ENCODE measurements around the gene TLX1.

TLX1 gene

GRCh38 chr10:101112799-101113594 is 18.1 kb upstream of the TLX1 start:
- DNase-seq (ENCODE audit: low spot score): no peak

GRCh38 chr10:101113890-101114403 is 17.2 kb upstream of the TLX1 start:
- DNase-seq (ENCODE audit: low spot score): no peak

- DNase-seq (ENCODE audit: low spot score): no peak
These were observed 16.5 kb upstream of the TLX1 start for GRCh38 chr10:101114646-101115045.

GRCh38 chr10:101116754-101117153 is 14.3 kb upstream of the TLX1 start:
- no peak for DNase-seq (ENCODE audit: low spot score)

GRCh38 chr10:101118031-101118430 is 13.1 kb upstream of the TLX1 start:
- DNase-seq (ENCODE audit: low spot score): no peak

GRCh38 chr10:101120520-101120883 is 10.6 kb upstream of the TLX1 start:
- DNase-seq (ENCODE audit: low spot score): no peak

GRCh38 chr10:101120884-101121653 is 10.0 kb upstream of the TLX1 start:
- DNase-seq (ENCODE audit: low spot score): no peak

- DNase-seq (ENCODE audit: low spot score): no peak
These were observed 9.5 kb upstream of the TLX1 start for GRCh38 chr10:101121654-101122031.

GRCh38 chr10:101122270-101123084 is 8.6 kb upstream of the TLX1 start:
- DNase-seq (ENCODE audit: low spot score): no peak

- no peak for DNase-seq (ENCODE audit: low spot score)
These were observed 7.8 kb upstream of the TLX1 start for GRCh38 chr10:101123085-101123814.

- DNase-seq (ENCODE audit: low spot score): no peak
These were observed 7.1 kb upstream of the TLX1 start for GRCh38 chr10:101123815-101124617.

- no peak for DNase-seq (ENCODE audit: low spot score)
These were observed 6.2 kb upstream of the TLX1 start for GRCh38 chr10:101124933-101125332.

- DNase-seq (ENCODE audit: low spot score): no peak
These were observed 4.1 kb upstream of the TLX1 start for GRCh38 chr10:101126684-101127628.

GRCh38 chr10:101130141-101130540 is 959 bp upstream of the TLX1 start:
- DNase-seq (ENCODE audit: low spot score): no peak

GRCh38 chr10:101131962-101132635 is 999 bp downstream of the TLX1 start:
- no peak for DNase-seq (ENCODE audit: low spot score)

GRCh38 chr10:101132636-101133473 is 1.8 kb downstream of the TLX1 start:
- no peak for DNase-seq (ENCODE audit: low spot score)

- DNase-seq (ENCODE audit: low spot score): no peak
These were observed 2.6 kb downstream of the TLX1 start for GRCh38 chr10:101133489-101134298.

Measured in GM03348 (cell line).